SK-N-SH (cell line): Measurements from ENCODE around the gene CNOT4. TPM values are rescaled to one million over a fixed set of nuclear protein-coding genes. Genes with fewer than 3 reads are reported as not detected.

Experiments
- CTCF ChIA-PET: fragments of 300-600, 350-600 bp; formaldehyde crosslinking; extraction: SDS; loops from one replicate; lab custom pipeline; 2021; lab: Yijun Ruan, JAX
- POLR2A ChIA-PET: fragments of 350-600 bp; sonication (Branson Sonifier 250); formaldehyde crosslinking; extraction: SDS; loops from one replicate; lab custom pipeline; 2020; ENCODE audit warnings: antibody characterized with exemption, inconsistent platforms; lab: Yijun Ruan, JAX
- DNase-seq: peaks from one replicate; pipeline ENCODE4 v3.0.0; 2012
- H2AFZ ChIP-seq: fragments of 200-600 bp; sonication (generic); 2 replicates; pipeline ENCODE4 v1.8.1; 2016; ENCODE audit warnings: antibody characterized with exemption, mild to moderate bottlenecking, low read depth
- H3F3A ChIP-seq: fragments of 200-600 bp; sonication (generic); replicated peaks from 2 replicates; pipeline ENCODE3; 2016; ENCODE audit warnings: antibody characterized with exemption, mild to moderate bottlenecking; ENCODE audit not compliant: insufficient read depth
- H3K27ac ChIP-seq, 2 experiments: fragments of 200-500 bp in 1 of 2; fragments of 200-600 bp in 1 of 2; sonication (Bioruptor generic) in 1 of 2; sonication (generic), shearing (Covaris generic) in 1 of 2; 2 replicates each; pipeline versions ENCODE4 v1.5.1 to v1.6.1; 2014 to 2016; ENCODE audit warnings: low read depth in 2 of 2, inconsistent platforms in 1 of 2, low read length in 1 of 2, mild to moderate bottlenecking in 1 of 2, mixed read lengths in 1 of 2
- H3K27me3 ChIP-seq: fragments of 200-600 bp; sonication (generic), shearing (Covaris generic); 2 replicates; pipeline ENCODE4 v1.6.1; 2016; ENCODE audit warnings: mixed run types; ENCODE audit not compliant: insufficient read depth
- H3K36me3 ChIP-seq, 2 experiments: fragments of 200-500 bp in 1 of 2; fragments of 200-600 bp in 1 of 2; sonication (Bioruptor generic) in 1 of 2; sonication (generic) in 1 of 2; replicated peaks in 1 of 2; 2 replicates each; pipeline versions ENCODE3 to v1.5.1; 2014 to 2016; ENCODE audit warnings: low read length in 1 of 2, mild to moderate bottlenecking in 1 of 2; ENCODE audit not compliant: insufficient read depth in 2 of 2, control insufficient read depth in 1 of 2
- H3K4me1 ChIP-seq, 2 experiments: fragments of 200-500 bp in 1 of 2; fragments of 200-600 bp in 1 of 2; sonication (Bioruptor generic) in 1 of 2; sonication (generic), shearing (Covaris generic) in 1 of 2; 2 replicates each; pipeline versions ENCODE4 v1.5.1 to v1.6.1; 2014 to 2016; ENCODE audit warnings: low read depth in 1 of 2, low read length in 1 of 2, mixed run types in 1 of 2; ENCODE audit not compliant: insufficient read depth in 2 of 2, control insufficient read depth in 1 of 2
- H3K4me2 ChIP-seq: fragments of 200-600 bp; sonication (generic), shearing (Covaris generic); 2 replicates; pipeline ENCODE4 v1.6.1; 2017; ENCODE audit warnings: mixed run types
- H3K4me3 ChIP-seq, 2 experiments: fragments of 200-500 bp in 1 of 2; fragments of 200-600 bp in 1 of 2; sonication (Bioruptor generic) in 1 of 2; sonication (generic), shearing (Covaris generic) in 1 of 2; 2 replicates each; pipeline versions ENCODE4 v1.5.1 to v1.8.1; 2014 to 2016; ENCODE audit warnings: low read depth in 2 of 2, inconsistent platforms in 1 of 2, low read length in 1 of 2, mild to moderate bottlenecking in 1 of 2, mixed read lengths in 1 of 2, moderate library complexity in 1 of 2
- H3K79me2 ChIP-seq: fragments of 200-600 bp; sonication (generic); 2 replicates; pipeline ENCODE4 v1.8.1; 2017; ENCODE audit warnings: mild to moderate bottlenecking; ENCODE audit not compliant: insufficient read depth
- H3K9ac ChIP-seq: fragments of 200-600 bp; sonication (generic); 2 replicates; pipeline ENCODE4 v1.6.1; 2017; ENCODE audit warnings: mixed run types
- H3K9me2 ChIP-seq: fragments of 200-600 bp; sonication (generic); 2 replicates; pipeline ENCODE4 v1.6.1; 2017; ENCODE audit warnings: mixed run types
- H3K9me3 ChIP-seq: fragments of 200-600 bp; sonication (generic); 2 replicates; pipeline ENCODE4 v1.6.1; 2017; ENCODE audit warnings: mixed run types, mild to moderate bottlenecking, moderate library complexity
- H4K20me1 ChIP-seq: fragments of 200-600 bp; sonication (generic); 2 replicates; pipeline ENCODE4 v1.6.1; 2017; ENCODE audit warnings: mild to moderate bottlenecking, mixed run types; ENCODE audit not compliant: insufficient read depth
- EP300 ChIP-seq, 2 experiments: IDR thresholded peaks; 2 replicates each; pipeline versions ENCODE4 v1.4.0 to v1.6.1; 2012; ENCODE audit warnings: borderline replicate concordance in 1 of 2, low read depth in 1 of 2, low read length in 1 of 2
- EZH2phosphoT487 ChIP-seq: fragments of 200-600 bp; sonication (generic); IDR thresholded peaks from 2 replicates; pipeline ENCODE4 v1.6.1; 2017; ENCODE audit warnings: low read depth, mixed run types, mild to moderate bottlenecking, antibody characterized with exemption, moderate library complexity, borderline replicate concordance
- FOSL2 ChIP-seq: IDR thresholded peaks from 2 replicates; pipeline ENCODE4 v1.4.0; 2012; ENCODE audit warnings: low read depth, mild to moderate bottlenecking, moderate library complexity, borderline replicate concordance
- FOXJ3 ChIP-seq: sonication (generic); formaldehyde crosslinking; IDR thresholded peaks from 2 replicates; pipeline ENCODE4 v1.5.1; 2020; ENCODE audit warnings: mild to moderate bottlenecking, missing genetic modification reagents
- FOXM1 ChIP-seq: IDR thresholded peaks from 2 replicates; pipeline ENCODE4 v1.4.0; 2012; ENCODE audit warnings: low read depth, mild to moderate bottlenecking
- GABPA ChIP-seq: IDR thresholded peaks from 2 replicates; pipeline ENCODE4 v1.4.0; 2012; ENCODE audit warnings: low read depth, mild to moderate bottlenecking
- MAX ChIP-seq: IDR thresholded peaks from 2 replicates; pipeline ENCODE4 v1.4.0; 2012; ENCODE audit warnings: low read depth
- MEF2A ChIP-seq: IDR thresholded peaks from 2 replicates; pipeline ENCODE4 v1.4.0; 2012; ENCODE audit warnings: low read depth, borderline replicate concordance
- MXI1 ChIP-seq: IDR thresholded peaks from 2 replicates; pipeline ENCODE4 v1.6.1; 2012; ENCODE audit warnings: mild to moderate bottlenecking, low read depth, low read length, improper control_type of control experiment
- NFIC ChIP-seq: IDR thresholded peaks from 2 replicates; pipeline ENCODE4 v1.4.0; 2012; ENCODE audit warnings: borderline replicate concordance
- NRF1 ChIP-seq: IDR thresholded peaks from 2 replicates; pipeline ENCODE4 v1.6.1; 2012; ENCODE audit warnings: low read depth, mild to moderate bottlenecking, low read length
- POLR2AphosphoS5 ChIP-seq: IDR thresholded peaks from 2 replicates; pipeline ENCODE4 v1.6.1; 2012; ENCODE audit warnings: low read depth, low read length
- RAD21 ChIP-seq: IDR thresholded peaks from 2 replicates; pipeline ENCODE4 v1.6.1; 2012; ENCODE audit warnings: mild to moderate bottlenecking, low read length
- RCOR1 ChIP-seq: fragments of 150-350 bp; IDR thresholded peaks from 2 replicates; pipeline ENCODE4 v1.6.1; 2017; ENCODE audit warnings: antibody characterized with exemption, low read length
- RFX5 ChIP-seq: IDR thresholded peaks from 2 replicates; pipeline ENCODE4 v1.6.1; 2012; ENCODE audit warnings: mild to moderate bottlenecking, improper control_type of control experiment, low read length
- RXRA ChIP-seq: IDR thresholded peaks from 2 replicates; pipeline ENCODE4 v1.4.0; 2012; ENCODE audit warnings: low read depth, mild to moderate bottlenecking, borderline replicate concordance
- SIN3A ChIP-seq: IDR thresholded peaks from 2 replicates; pipeline ENCODE4 v1.6.1; 2012; ENCODE audit warnings: low read depth, mild to moderate bottlenecking, low read length, moderate library complexity, borderline replicate concordance
- TAF1 ChIP-seq: IDR thresholded peaks from 2 replicates; pipeline ENCODE4 v1.6.1; 2012; ENCODE audit warnings: low read depth, mild to moderate bottlenecking, low read length, moderate library complexity, borderline replicate concordance
- TEAD4 ChIP-seq: IDR thresholded peaks from 2 replicates; pipeline ENCODE4 v1.4.0; 2012; ENCODE audit warnings: mild to moderate bottlenecking, borderline replicate concordance; ENCODE audit not compliant: insufficient read depth
- WGBS: methylation state at CpG from one replicate; pipeline ENCODE4 v1.1.6; 2017; ENCODE audit warnings: low lambda C conversion rate; 5-methylcytosine and 5-hydroxymethylcytosine counted together
- polyA plus RNA-seq, 3 experiments: library from polyadenylated mRNA; depleted of rRNA; stranded (reverse); fragments of >200 nt; gene quantifications; 2 replicates each; pipeline ENCODE4 v1.2.3, GENCODE V29; 2012
- TF ChIP-seq, protein P1 (sequence below): fragments of 150-350 bp; IDR thresholded peaks from 2 replicates; pipeline ENCODE4 v1.6.1; 2017; ENCODE audit warnings: antibody characterized with exemption, low read length, low read depth, borderline replicate concordance

The CNOT4 gene
- polyA plus RNA-seq, 1 of the 3 experiments (the other 2 are of a cell fraction): 8.0 TPM

DNA sequence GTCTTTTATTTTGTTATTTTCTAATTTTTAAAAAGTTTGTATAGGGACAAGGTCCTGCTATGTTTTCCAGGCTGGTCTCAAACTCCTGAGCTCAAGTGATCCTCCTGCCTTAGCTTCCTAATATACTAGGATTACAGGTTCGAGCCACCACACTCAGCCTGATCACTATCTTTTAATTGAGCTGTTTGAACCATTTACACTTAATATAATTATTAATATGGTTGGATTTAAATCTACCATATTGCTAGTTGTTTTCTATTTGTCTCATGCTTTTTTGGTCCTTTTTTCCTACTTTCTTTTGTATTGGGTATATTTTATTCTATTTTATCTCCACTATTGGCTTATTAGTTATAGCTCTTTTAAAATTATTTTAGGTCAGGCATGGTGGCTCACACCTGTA, 13.2 kb upstream of the CNOT4 start (continued):
- TF ChIP-seq TEAD4 (no peak), SIN3A (no peak), FOXM1 (no peak)

DNA sequence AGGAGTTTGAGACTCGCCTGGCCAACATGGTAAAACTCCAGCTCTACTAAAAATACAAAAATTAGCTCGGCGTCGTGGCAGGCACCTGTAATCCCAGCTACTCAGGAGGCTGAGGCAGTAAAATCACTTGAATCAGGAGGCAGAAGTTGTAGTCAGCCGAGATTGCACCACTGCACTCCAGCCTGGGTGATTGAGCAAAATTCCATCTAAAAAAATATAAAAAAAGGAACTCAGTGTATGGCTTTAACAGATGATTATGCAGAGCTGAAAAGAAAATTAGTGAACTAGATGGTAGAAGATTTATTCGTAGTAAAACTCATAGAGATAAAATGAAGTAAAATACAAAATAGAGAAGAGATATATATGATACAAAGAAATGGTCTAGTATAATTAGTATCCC, 12.6 kb upstream of the CNOT4 start:
- Histone ChIP-seq H3K36me3 (no peaks in the 10 kb centered on the region), H3K9me3 (no peaks in the 10 kb centered on the region), H4K20me1 (no peaks in the 10 kb centered on the region), H3K9me2 (no peaks in the 10 kb centered on the region), H3K9ac (no peak overlapping the region), H3K27me3 (no peaks in the 10 kb centered on the region), H2AFZ (no peak overlapping the region), H3F3A (no peaks in the 10 kb centered on the region), H3K4me1 (no peaks in the 10 kb centered on the region), H3K79me2 (no peaks in the 10 kb centered on the region), H3K4me2 (no peak overlapping the region), H3K27ac (no peak overlapping the region), H3K4me3 (no peak overlapping the region)
- ChIA-PET CTCF (interaction anchor here (0.7 to 1.9 kb wide), 5 partner anchors 10 to 241 kb away, joined by 3 to 8 read pairs (median 4); no protein-coding TSS in a partner anchor), POLR2A (no interaction called here)
- WGBS: 64% methylated on average over 6 of the region's 6 CpGs
- no peak for DNase-seq
- TF ChIP-seq FOSL2 (no peak), NRF1 (no peak), RCOR1 (no peak)

DNA sequence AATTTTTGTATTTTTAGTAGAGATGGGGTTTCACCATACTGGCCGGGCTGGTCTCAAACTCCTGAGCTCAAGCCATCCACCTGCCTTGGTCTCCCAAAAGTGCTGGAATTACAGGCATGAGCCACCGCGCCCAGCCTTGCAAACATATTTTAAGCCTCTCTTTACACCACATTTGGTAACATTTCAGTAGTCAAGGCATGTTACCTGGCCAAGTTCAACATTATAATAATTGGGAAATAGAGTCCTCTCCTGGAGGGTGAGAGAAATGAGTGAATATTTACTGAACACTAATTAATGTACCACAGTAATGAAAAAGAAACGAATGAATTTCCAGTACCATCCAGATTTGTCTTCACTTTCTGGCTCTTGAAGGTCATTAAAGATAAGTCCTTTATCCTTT, 10.0 kb upstream of the CNOT4 start:
- ChIA-PET POLR2A (no interaction called here), CTCF (interaction anchor here (0.7 to 1.3 kb wide), 3 partner anchors 7 to 180 kb away, joined by 3 read pairs; no protein-coding TSS in a partner anchor)
- H3K9me3 ChIP-seq: no peaks in the 10 kb centered on the region
- H3K4me2 ChIP-seq: no peak overlapping the region
- 83% methylated on average over 4 of the region's 4 CpGs for WGBS
- DNase-seq: no peak
- H3K27me3 ChIP-seq: no peaks in the 10 kb centered on the region
- no peaks in the 10 kb centered on the region for H3F3A ChIP-seq
- H3K9ac ChIP-seq: no peak overlapping the region
- H3K4me1 ChIP-seq: no peaks in the 10 kb centered on the region
- H4K20me1 ChIP-seq: no peaks in the 10 kb centered on the region
- no peaks in the 10 kb centered on the region for H3K9me2 ChIP-seq
- H3K4me3 ChIP-seq: no peak overlapping the region
- no peak overlapping the region for H3K27ac ChIP-seq
- no peak overlapping the region for H2AFZ ChIP-seq
- no peaks in the 10 kb centered on the region for H3K79me2 ChIP-seq
- H3K36me3 ChIP-seq: no peaks in the 10 kb centered on the region
- TF ChIP-seq RFX5 (no peak), POLR2AphosphoS5 (no peak), MEF2A (no peak), EP300 (IDR thresholded peaks at IDR 0.05; ENCODE audit: borderline replicate concordance in 1 of 2, low read depth in 1 of 2, low read length in 1 of 2) (no peak), GABPA (no peak), NRF1 (no peak), NFIC (no peak), RXRA (no peak), FOXJ3 (CRISPR knock-in tag) (no peak), EZH2phosphoT487 (no peak), MXI1 (no peak), RAD21 (no peak), MAX (no peak), RCOR1 (no peak), TAF1 (no peak)
- TF ChIP-seq, protein P1, sequence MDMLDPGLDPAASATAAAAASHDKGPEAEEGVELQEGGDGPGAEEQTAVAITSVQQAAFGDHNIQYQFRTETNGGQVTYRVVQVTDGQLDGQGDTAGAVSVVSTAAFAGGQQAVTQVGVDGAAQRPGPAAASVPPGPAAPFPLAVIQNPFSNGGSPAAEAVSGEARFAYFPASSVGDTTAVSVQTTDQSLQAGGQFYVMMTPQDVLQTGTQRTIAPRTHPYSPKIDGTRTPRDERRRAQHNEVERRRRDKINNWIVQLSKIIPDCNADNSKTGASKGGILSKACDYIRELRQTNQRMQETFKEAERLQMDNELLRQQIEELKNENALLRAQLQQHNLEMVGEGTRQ: no peak
